A172 (cell line): ENCODE results near the gene DHRS7B. TPM values are rescaled to one million over a fixed set of nuclear protein-coding genes. Genes with fewer than 3 reads are reported as not detected.
"Not testable (repeated sequence)": the region's sequence is repeated elsewhere in the genome, so short reads cannot be mapped to it uniquely, and the experiment has no call there.

ENCODE experiments used
- DNase-seq: peaks from one replicate; pipeline ENCODE4 v3.0.0-alpha.2; 2015; ENCODE audit warnings: low spot score
- total RNA-seq: library from RNA; depleted of rRNA; stranded (reverse); fragments of >200 nt; shearing (Covaris generic); gene quantifications from 2 replicates; pipeline ENCODE4 v1.2.3, GENCODE V29; 2014; rRNA removed

Gene DHRS7B
- 20.2 and 21.7 TPM in 2 replicates for total RNA-seq

GRCh38 chr17:21126645-21127508, at the start of gene DHRS7B:
TSS of gene DHRS7B (plus strand) at chr17:21126964. CDS start at chr17:21126972, 8 bp downstream.
- peak; percentile 94 for DNase-seq

GRCh38 chr17:21077281-21077680, 49.5 kb upstream of the DHRS7B start:
- no peak for DNase-seq

GRCh38 chr17:21078016-21078780, 48.6 kb upstream of the DHRS7B start:
- DNase-seq: no peak

GRCh38 chr17:21079196-21079595, 47.6 kb upstream of the DHRS7B start:
- no peak for DNase-seq

- DNase-seq: peak; percentile 13
These were observed 44.7 kb upstream of the DHRS7B start for GRCh38 chr17:21082001-21082436.

- DNase-seq: not testable (repeated sequence)
These were observed 41.5 kb upstream of the DHRS7B start for GRCh38 chr17:21085280-21085679.

GRCh38 chr17:21085707-21086106, 41.1 kb upstream of the DHRS7B start:
- no peak for DNase-seq

- DNase-seq: peak; percentile 76
These were observed 37.6 kb upstream of the DHRS7B start for GRCh38 chr17:21089145-21089544.

- DNase-seq: no peak
These were observed 36.5 kb upstream of the DHRS7B start for GRCh38 chr17:21089933-21090901.

GRCh38 chr17:21090902-21091618, 35.7 kb upstream of the DHRS7B start:
- DNase-seq: no peak

- DNase-seq: no peak
These were observed 32.5 kb upstream of the DHRS7B start for GRCh38 chr17:21094298-21094704.

GRCh38 chr17:21095735-21096134, 31.0 kb upstream of the DHRS7B start:
- no peak for DNase-seq

- no peak for DNase-seq
These were observed 29.9 kb upstream of the DHRS7B start for GRCh38 chr17:21096874-21097273.

GRCh38 chr17:21098934-21099689, 27.7 kb upstream of the DHRS7B start:
- DNase-seq: peak; percentile 86

- DNase-seq: no peak
These were observed 26.1 kb upstream of the DHRS7B start for GRCh38 chr17:21100636-21101035.

GRCh38 chr17:21104608-21105007, 22.2 kb upstream of the DHRS7B start:
- no peak for DNase-seq

- DNase-seq: no peak
These were observed 21.5 kb upstream of the DHRS7B start for GRCh38 chr17:21105064-21105894.

GRCh38 chr17:21106316-21106715, 20.4 kb upstream of the DHRS7B start:
- no peak for DNase-seq

GRCh38 chr17:21107067-21107650, 19.6 kb upstream of the DHRS7B start:
- DNase-seq: not testable (repeated sequence)
